ENCODE data around the gene QRICH2. TPM values are rescaled to one million over a fixed set of nuclear protein-coding genes. Genes with fewer than 3 reads are reported as not detected.
"Not testable (repeated sequence)": the region's sequence is repeated elsewhere in the genome, so short reads cannot be mapped to it uniquely, and the experiment has no call there.

The QRICH2 gene
- total RNA-seq, 1 donor from 2014 or later: 10.6 TPM

- Histone ChIP-seq H3K36me3 (no peaks in the 10 kb centered on the region), H3K27me3 (no peaks in the 10 kb centered on the region), H3K9me3 (no peaks in the 10 kb centered on the region), H3K4me1 (peaks cover 0 to 20% of the 10 kb centered on the region in 2 donors), H3K4me3 (no peak overlapping the region), H3K27ac (peak overlapping the region in 1 of 2 donors; percentile 25)
- no peak for DNase-seq (ENCODE audit: low spot score in 2 of 2)
- intact Hi-C loops (cut with DNase I): loop anchor here (10.0 kb wide), 2 partner anchors 288 to 1228 kb away; partner anchors contain the start of genes ACOX1 and TEN1
- no peak for TF ChIP-seq CTCF (IDR thresholded peaks at IDR 0.05)
These were observed 45.2 kb downstream of the QRICH2 start for GRCh38 chr17:76262732-76263344.

- Histone ChIP-seq H3K4me3 (no peak overlapping the region), H3K4me1 (peaks cover 0 to 14% of the 10 kb centered on the region in 2 donors), H3K36me3 (no peaks in the 10 kb centered on the region), H3K27ac (peak overlapping the region in 1 of 2 donors; percentile 25), H3K27me3 (no peaks in the 10 kb centered on the region), H3K9me3 (no peaks in the 10 kb centered on the region)
- no peak for DNase-seq (ENCODE audit: low spot score in 2 of 2)
- intact Hi-C loops (cut with DNase I): loop anchor here (10.0 kb wide), 2 partner anchors 287 to 1227 kb away; partner anchors contain the start of genes ACOX1 and TEN1
- TF ChIP-seq CTCF (IDR thresholded peaks at IDR 0.05): no peak
These were observed 46.5 kb downstream of the QRICH2 start for GRCh38 chr17:76261421-76262215.

- Histone ChIP-seq H3K4me3 (no peak overlapping the region), H3K9me3 (no peaks in the 10 kb centered on the region), H3K4me1 (peaks cover 0 to 11% of the 10 kb centered on the region in 2 donors), H3K27me3 (no peaks in the 10 kb centered on the region), H3K27ac (no peak overlapping the region), H3K36me3 (no peaks in the 10 kb centered on the region)
- no peak for DNase-seq (ENCODE audit: low spot score in 2 of 2)
- intact Hi-C loops (cut with DNase I): loop anchor here (10.0 kb wide), 2 partner anchors 286 to 1226 kb away; partner anchors contain the start of genes ACOX1 and TEN1
- no peak for TF ChIP-seq CTCF (IDR thresholded peaks at IDR 0.05)
These were observed 47.4 kb downstream of the QRICH2 start for GRCh38 chr17:76260669-76261068.

- H3K4me3 ChIP-seq: no peak overlapping the region
- H3K4me1 ChIP-seq: peaks cover 0 to 11% of the 10 kb centered on the region in 2 donors
- TF ChIP-seq CTCF (IDR thresholded peaks at IDR 0.05): no peak
- H3K27me3 ChIP-seq: no peaks in the 10 kb centered on the region
- intact Hi-C loops (cut with DNase I): loop anchor here (10.0 kb wide), 2 partner anchors 285 to 1225 kb away; partner anchors contain the start of genes ACOX1 and TEN1
- H3K36me3 ChIP-seq: no peaks in the 10 kb centered on the region
- no peak for DNase-seq (ENCODE audit: low spot score in 2 of 2)
- no peaks in the 10 kb centered on the region for H3K9me3 ChIP-seq
- no peak overlapping the region for H3K27ac ChIP-seq
These were observed 47.9 kb downstream of the QRICH2 start for GRCh38 chr17:76260220-76260619.

GRCh38 chr17:76256430-76257050 lies 51.5 kb downstream of the QRICH2 start:
- H3K27ac ChIP-seq; H3K27me3 ChIP-seq; H3K4me1 ChIP-seq; H3K36me3 ChIP-seq; H3K9me3 ChIP-seq; H3K4me3 ChIP-seq; intact Hi-C loops (cut with DNase I): not testable (repeated sequence)
- peak in 1 of 2 donors; percentile 58 for DNase-seq (ENCODE audit: low spot score in 2 of 2)
